Sigmoid colon (tissue), 7 donors: ENCODE measurements around the gene DAZL. TPM values are rescaled to one million over a fixed set of nuclear protein-coding genes. Genes with fewer than 3 reads are reported as not detected.
A peak's percentile ranks its signal among the peaks of the same experiment; 100 is the strongest.

Experiments
- DNase-seq: peaks from one replicate; pipeline ENCODE4 v3.0.0-alpha.2; 2019
- H3K27ac ChIP-seq, 4 donors: fragments of 200-600 bp; sonication (generic); one replicate each; pipeline ENCODE4 v1.5.1; 2016 to 2019; ENCODE audit warnings: mild to moderate bottlenecking in 1 of 4
- H3K27me3 ChIP-seq, 3 donors: fragments of 200-600 bp; sonication (generic); one replicate each; pipeline ENCODE4 v1.5.1; 2019; ENCODE audit warnings: mild to moderate bottlenecking in 1 of 3
- H3K36me3 ChIP-seq, 4 donors: fragments of 200-600 bp; sonication (generic); one replicate each; pipeline ENCODE4 v1.5.1; 2016 to 2019
- H3K4me1 ChIP-seq, 4 donors: fragments of 200-600 bp; sonication (generic); one replicate each; pipeline ENCODE4 v1.5.1; 2017 to 2019
- H3K4me3 ChIP-seq, 4 donors: fragments of 200-600 bp; sonication (generic); one replicate each; pipeline ENCODE4 v1.5.1; 2017 to 2019; ENCODE audit warnings: mild to moderate bottlenecking in 2 of 4, moderate library complexity in 1 of 4
- H3K9me3 ChIP-seq, 4 donors: fragments of 200-600 bp in 3 of 4; sonication (generic) in 3 of 4; one replicate each; pipeline versions ENCODE4 v1.5.1 to v1.6.1; 2013 to 2019
- CTCF ChIP-seq, 4 experiments: fragments of 450-650 bp in 3 of 4; fragments of 200-600 bp in 1 of 4; IDR thresholded peaks; one replicate each; pipeline ENCODE4 v1.5.1; 2016 to 2019; ENCODE audit warnings: antibody characterized with exemption in 4 of 4, mild to moderate bottlenecking in 3 of 4, moderate library complexity in 2 of 4
- EP300 ChIP-seq, 4 donors: sonication (generic); formaldehyde crosslinking; IDR thresholded peaks; one replicate each; pipeline ENCODE4 v1.6.1; 2017; ENCODE audit warnings: antibody characterized with exemption in 4 of 4
- POLR2A ChIP-seq, 2 donors: fragments of 450-650 bp; IDR thresholded peaks; one replicate each; pipeline ENCODE4 v1.6.1; 2016; ENCODE audit warnings: antibody characterized with exemption in 2 of 2, mild to moderate bottlenecking in 2 of 2, moderate library complexity in 2 of 2
- POLR2AphosphoS5 ChIP-seq, 4 donors: sonication (generic); formaldehyde crosslinking; IDR thresholded peaks; one replicate each; pipeline ENCODE4 v1.6.1; 2017; ENCODE audit warnings: antibody characterized with exemption in 4 of 4
- WGBS, 2 donors: extraction: QIAGEN DNeasy Blood & Tissue Kit; methylation state at CpG; one replicate each; pipeline ENCODE4 v1.1.7; 2013; 5-methylcytosine and 5-hydroxymethylcytosine counted together
- intact Hi-C: fragments of 100-400 bp; cut with DNase I; formaldehyde crosslinking; loops from one replicate; pipeline ENCODE4 v1.15.1; 2023
- polyA plus RNA-seq, 3 donors: library from polyadenylated mRNA; stranded (reverse); fragments of 200-250 nt; gene quantifications; one replicate each; pipeline ENCODE4 v1.2.3, GENCODE V29; 2013
- total RNA-seq, 4 donors: library from RNA; depleted of rRNA; stranded (reverse); fragments of >200 nt; gene quantifications; one replicate each; pipeline ENCODE4 v1.1.0, GENCODE V29; 2016
- donor health status: healthy with polysubstance abuse.
- donor health status: Bipolar disorder and iron deficiency.
- donor health status: healthy.

Gene DAZL
- total and polyA plus RNA-seq, 7 donors: 0.12 to 0.66 (median 0.38) TPM; not detected in 3

DNA sequence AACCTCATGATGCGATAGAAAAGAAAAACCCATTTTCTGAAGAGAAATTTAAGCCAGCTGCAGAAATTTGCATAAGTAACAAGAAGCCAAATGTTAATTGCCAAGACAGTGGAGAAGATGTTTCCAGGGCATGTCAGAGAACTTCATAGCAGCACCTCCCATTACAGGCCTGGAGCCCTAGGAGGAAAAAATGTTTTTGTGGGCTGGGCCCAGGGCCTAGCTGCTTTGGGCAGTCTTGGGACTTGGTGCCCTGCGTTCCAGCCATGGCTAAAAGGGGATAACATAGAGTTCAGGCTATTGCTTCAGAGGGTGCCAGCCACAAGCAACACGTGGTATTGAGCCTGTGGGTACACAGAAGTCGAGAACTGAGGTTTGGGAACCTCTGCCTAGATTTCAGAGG lies 10.9 kb upstream of the DAZL start:
- H3K27ac ChIP-seq: no peak overlapping the region
- 86 to 88% methylated on average over 4 of the region's 4 CpGs for WGBS, 2 donors

DNA sequence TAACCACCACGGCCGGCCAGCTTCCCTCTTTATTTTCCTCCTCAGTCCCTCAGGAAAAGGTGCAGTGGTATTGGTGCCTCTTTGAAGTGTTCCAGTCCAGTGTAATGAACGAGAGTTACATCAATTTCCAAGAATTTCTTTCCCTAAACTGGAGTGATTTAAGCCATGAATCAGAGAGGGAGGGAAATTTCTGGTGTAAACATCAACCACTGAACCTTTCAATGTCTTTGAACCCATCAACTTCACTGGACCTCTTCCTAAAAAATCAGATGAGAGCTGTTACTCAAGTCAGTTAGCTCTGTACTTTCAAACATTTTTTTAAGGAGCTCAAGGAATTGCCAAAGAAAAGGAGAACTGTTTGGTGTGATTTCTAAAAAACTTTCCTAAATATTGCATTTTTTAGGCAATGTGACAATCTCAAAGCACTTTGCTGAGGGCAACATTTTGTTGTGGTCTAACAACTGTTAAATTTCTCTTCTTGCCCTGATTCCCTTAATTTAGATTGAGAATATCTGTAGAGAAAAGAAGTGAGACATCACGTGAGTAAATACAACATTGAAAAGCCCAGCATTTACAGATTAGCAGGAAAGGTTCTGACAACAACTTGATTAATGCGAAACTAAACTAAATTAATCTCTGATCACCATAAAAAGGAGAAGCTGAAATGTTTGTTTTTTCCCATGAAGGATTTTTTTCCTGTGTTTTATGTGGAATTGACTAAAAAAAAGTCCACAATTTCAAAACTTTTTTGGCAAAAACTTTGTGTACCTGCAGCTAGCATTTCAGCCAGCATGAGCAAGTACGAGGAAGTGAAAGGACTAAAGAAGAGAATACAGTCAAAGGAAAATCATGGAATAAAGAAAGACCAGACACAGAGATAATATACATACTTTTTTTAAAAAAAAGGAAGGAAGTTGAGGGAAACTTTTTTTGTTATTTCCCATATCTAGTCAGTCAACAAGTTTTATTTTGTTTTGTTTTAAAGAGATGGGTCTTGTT lies 9.1 kb upstream of the DAZL start:
- WGBS, 2 donors: 84 to 86% methylated on average over 6 of the region's 6 CpGs
- Histone ChIP-seq H3K27ac (peak overlapping the region in 1 of 4 donors; percentile 27), H3K4me3 (no peak overlapping the region), H3K36me3 (no peaks in the 10 kb centered on the region), H3K4me1 (peaks cover 0 to 12% (median 0%) of the 10 kb centered on the region in 4 donors), H3K27me3 (no peaks in the 10 kb centered on the region), H3K9me3 (peaks cover 0 to 4% (median 0%) of the 10 kb centered on the region in 4 donors)
- DNase-seq: no peak
- TF ChIP-seq POLR2A (IDR thresholded peaks at IDR 0.05) (no peak), CTCF (IDR thresholded peaks at IDR 0.05) (no peak), POLR2AphosphoS5 (IDR thresholded peaks at IDR 0.05) (peak in 1 of 4 donors; percentile 11), EP300 (IDR thresholded peaks at IDR 0.05) (no peak)
- intact Hi-C loops: no loop called here

More for the DNA sequence above, 10.9 kb upstream of the DAZL start:
- no peak for TF ChIP-seq EP300 (IDR thresholded peaks at IDR 0.05)
- no peak for TF ChIP-seq CTCF (IDR thresholded peaks at IDR 0.05)
- no peak for TF ChIP-seq POLR2A (IDR thresholded peaks at IDR 0.05)
- TF ChIP-seq POLR2AphosphoS5 (IDR thresholded peaks at IDR 0.05): no peak
- intact Hi-C loops: no loop called here
- no peaks in the 10 kb centered on the region for H3K27me3 ChIP-seq
- DNase-seq: no peak
- H3K4me3 ChIP-seq: no peak overlapping the region
- no peaks in the 10 kb centered on the region for H3K36me3 ChIP-seq
- H3K4me1 ChIP-seq: no peaks in the 10 kb centered on the region
- H3K9me3 ChIP-seq: peaks cover 0 to 4% (median 0%) of the 10 kb centered on the region in 4 donors

DNA sequence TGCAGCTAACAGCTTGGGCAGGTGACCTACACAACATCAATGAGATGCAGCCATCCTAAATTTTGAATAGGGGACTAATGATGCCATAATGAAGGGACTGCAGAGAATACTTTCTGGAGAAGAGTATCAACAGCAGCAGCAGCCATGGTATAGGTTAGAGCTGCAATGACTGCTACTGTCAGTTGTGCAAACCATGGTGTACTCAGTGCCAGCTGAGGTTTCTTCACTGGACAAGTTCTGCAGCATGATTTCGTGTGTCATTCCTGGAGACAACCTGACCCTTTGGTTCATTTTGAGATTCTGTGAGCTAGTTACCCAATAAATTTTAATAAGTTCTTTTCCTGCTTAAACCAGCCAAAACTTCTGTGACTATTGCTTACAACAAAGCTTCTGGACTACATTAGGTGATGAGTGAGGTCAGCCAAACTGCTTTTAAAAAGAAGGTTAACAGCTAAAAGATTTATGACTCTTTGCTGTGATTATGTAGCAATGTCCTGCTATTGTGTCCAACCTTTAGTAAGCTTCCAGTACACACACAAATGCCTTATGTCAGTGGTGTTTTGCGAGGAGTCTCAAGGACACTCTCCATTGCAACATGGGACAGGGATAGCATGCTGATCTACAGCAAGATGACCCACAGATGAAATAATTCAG lies 4.8 kb upstream of the DAZL start:
- TF ChIP-seq POLR2AphosphoS5 (IDR thresholded peaks at IDR 0.05) (peak; percentile 16 to 61 (median 56)), CTCF (IDR thresholded peaks at IDR 0.05) (no peak)
- Histone ChIP-seq H3K27ac (peak overlapping the region in 1 of 4 donors; percentile 1), H3K36me3 (no peaks in the 10 kb centered on the region), H3K4me1 (peaks cover 0 to 12% (median 0%) of the 10 kb centered on the region in 4 donors), H3K4me3 (no peak overlapping the region), H3K27me3 (no peaks in the 10 kb centered on the region), H3K9me3 (no peaks in the 10 kb centered on the region)
- intact Hi-C loops: loop anchor here (5.0 kb wide), 1 partner anchor 422 kb away; no protein-coding TSS in a partner anchor
- 37 to 76% methylated on average over 2 of the region's 2 CpGs for WGBS, 2 donors
- DNase-seq: peak; percentile 73

DNA sequence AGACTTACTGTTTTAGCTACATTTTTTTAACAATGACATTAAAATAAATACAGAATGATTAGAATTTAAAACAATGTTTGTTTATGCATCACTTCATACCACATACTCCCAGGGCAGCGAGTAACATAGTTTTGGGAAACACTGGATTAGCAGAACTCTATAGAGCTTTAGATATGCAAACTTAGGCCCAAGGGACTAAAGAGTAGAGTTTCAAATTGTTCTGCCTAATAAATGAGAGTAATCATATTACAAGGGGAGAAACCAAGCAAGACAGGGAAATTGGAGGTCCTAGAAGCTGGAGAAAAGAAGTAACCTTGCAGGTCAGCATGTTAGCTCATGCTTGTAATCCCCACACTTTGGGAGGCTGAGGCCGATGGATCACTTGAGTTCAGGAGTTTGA lies 3.6 kb upstream of the DAZL start:
- Histone ChIP-seq H3K27me3 (no peaks in the 10 kb centered on the region), H3K27ac (no peak overlapping the region), H3K4me3 (no peak overlapping the region), H3K36me3 (no peaks in the 10 kb centered on the region), H3K4me1 (peaks cover 0 to 12% (median 0%) of the 10 kb centered on the region in 4 donors), H3K9me3 (no peaks in the 10 kb centered on the region)
- TF ChIP-seq POLR2AphosphoS5 (IDR thresholded peaks at IDR 0.05) (no peak), POLR2A (IDR thresholded peaks at IDR 0.05) (no peak), CTCF (IDR thresholded peaks at IDR 0.05) (no peak), EP300 (IDR thresholded peaks at IDR 0.05) (no peak)
- WGBS, 2 donors: 84 to 92% methylated on average over 2 of the region's 2 CpGs
- DNase-seq: no peak
- intact Hi-C loops: loop anchor here (5.0 kb wide), 1 partner anchor 423 kb away; no protein-coding TSS in a partner anchor
